Prostate gland (tissue), 2 donors: Measurements from ENCODE around the gene CTNNA2.

Experiments used
- POLR2A ChIP-seq: fragments of 450-650 bp; IDR thresholded peaks from one replicate; pipeline ENCODE4 v1.6.1; 2016; ENCODE audit warnings: antibody characterized with exemption, mild to moderate bottlenecking
- POLR2AphosphoS5 ChIP-seq: sonication (generic); formaldehyde crosslinking; IDR thresholded peaks from one replicate; pipeline ENCODE4 v1.6.1; 2017; ENCODE audit warnings: antibody characterized with exemption
- TF ChIP-seq, protein P1 (sequence below), 4 experiments: fragments of 200-600 bp in 2 of 4; fragments of 450-650 bp in 2 of 4; sonication (generic) in 2 of 4; IDR thresholded peaks; 1 replicate in 3 of 4; 2 replicates in 1 of 4; pipeline ENCODE4 v1.5.1; 2016 to 2019; ENCODE audit warnings: antibody characterized with exemption in 4 of 4, mild to moderate bottlenecking in 2 of 4, moderate library complexity in 2 of 4

DNA sequence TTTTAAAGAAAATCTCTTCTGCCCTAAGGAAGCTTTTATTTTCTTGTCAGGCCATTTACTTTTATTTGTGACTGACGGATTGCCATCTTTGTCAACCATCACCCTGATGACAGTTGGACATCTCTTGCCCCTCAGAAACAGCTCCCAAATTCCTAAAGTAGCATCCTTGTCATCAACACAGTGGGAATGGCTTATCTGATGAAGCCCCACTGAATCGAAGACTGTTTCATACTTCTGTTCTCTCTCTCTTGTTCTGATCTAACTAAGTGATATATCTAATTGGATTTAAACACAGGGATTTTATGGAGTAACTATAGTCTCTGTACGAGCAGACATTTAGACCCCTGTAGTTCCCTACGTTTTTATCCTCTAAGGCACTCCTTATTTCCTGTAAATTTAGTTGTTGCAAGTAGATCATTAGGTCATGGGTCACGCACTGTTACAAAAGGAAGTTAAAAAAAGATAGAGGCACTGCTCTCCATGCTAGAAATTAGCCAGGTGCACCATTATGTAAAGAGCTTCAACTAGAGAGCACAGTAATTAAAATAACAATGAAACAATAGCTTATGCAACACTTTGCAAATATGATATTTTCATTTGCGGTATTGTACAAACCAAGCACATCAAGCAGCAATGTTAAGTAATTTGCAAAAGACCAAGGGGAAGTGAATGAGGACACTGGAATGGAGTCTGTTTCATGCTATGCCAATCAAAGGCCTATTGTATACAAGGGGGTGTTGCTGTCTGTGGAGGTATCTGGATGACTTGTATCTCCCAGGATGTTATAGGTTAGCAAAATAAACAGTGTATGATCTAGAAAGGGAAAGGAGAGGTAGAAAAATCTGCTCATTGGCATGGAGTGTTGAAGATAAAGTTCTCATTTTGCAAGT lies 507.0 kb downstream of the CTNNA2 start:
- TF ChIP-seq, protein P1, sequence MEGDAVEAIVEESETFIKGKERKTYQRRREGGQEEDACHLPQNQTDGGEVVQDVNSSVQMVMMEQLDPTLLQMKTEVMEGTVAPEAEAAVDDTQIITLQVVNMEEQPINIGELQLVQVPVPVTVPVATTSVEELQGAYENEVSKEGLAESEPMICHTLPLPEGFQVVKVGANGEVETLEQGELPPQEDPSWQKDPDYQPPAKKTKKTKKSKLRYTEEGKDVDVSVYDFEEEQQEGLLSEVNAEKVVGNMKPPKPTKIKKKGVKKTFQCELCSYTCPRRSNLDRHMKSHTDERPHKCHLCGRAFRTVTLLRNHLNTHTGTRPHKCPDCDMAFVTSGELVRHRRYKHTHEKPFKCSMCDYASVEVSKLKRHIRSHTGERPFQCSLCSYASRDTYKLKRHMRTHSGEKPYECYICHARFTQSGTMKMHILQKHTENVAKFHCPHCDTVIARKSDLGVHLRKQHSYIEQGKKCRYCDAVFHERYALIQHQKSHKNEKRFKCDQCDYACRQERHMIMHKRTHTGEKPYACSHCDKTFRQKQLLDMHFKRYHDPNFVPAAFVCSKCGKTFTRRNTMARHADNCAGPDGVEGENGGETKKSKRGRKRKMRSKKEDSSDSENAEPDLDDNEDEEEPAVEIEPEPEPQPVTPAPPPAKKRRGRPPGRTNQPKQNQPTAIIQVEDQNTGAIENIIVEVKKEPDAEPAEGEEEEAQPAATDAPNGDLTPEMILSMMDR (IDR thresholded peaks at IDR 0.05) = no peak
- no peak for TF ChIP-seq POLR2AphosphoS5
- no peak for TF ChIP-seq POLR2A
